GM12801 (cell line): ENCODE results near the gene FEV.

Experiments
- CTCF ChIP-seq: IDR thresholded peaks from one replicate; pipeline ENCODE4 v1.5.1; 2011; ENCODE audit warnings: control low read depth; ENCODE audit not compliant: insufficient read length; ENCODE audit errors: extremely low read depth

FEV gene

DNA sequence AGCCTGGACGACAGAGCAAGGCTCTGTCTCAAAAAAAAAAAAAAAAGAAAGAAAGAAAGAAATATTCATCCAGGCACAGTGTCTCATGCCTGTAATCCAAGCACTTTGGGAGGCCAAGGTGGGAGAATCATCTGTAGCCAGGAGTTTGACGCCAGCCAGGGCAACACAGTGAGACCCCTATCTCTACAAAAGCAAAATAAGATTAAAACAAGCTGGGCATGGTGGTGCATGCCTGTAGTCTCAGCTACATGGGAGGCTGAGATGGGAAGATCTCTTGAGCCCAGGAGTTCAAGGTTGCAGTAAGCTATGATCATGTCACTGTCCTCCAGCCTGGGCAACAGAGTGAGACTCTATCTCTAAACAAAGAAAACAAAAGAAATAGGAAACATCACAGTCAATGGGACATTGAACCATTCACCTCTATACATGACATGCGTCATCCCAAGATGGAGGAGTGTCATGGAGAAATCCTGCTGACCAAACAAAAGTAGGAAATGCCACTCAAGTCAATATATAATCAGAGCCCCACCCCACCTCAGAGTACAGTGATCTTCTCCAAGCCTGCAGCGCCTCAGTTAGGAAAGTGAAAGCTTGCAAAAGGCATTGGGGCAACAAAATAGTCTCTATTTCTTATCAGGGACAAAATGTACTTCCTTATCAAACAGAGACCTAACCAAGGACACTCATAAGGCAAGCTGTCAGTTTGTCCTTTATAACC is 9.8 kb downstream of the FEV start:
- TF ChIP-seq CTCF, result no peak

GRCh38 chr2:218970894-218971293 is 14.1 kb downstream of the FEV start:
- TF ChIP-seq CTCF, result no peak

- TF ChIP-seq CTCF, result no peak
These were observed 20.8 kb downstream of the FEV start for GRCh38 chr2:218964041-218964771.

DNA sequence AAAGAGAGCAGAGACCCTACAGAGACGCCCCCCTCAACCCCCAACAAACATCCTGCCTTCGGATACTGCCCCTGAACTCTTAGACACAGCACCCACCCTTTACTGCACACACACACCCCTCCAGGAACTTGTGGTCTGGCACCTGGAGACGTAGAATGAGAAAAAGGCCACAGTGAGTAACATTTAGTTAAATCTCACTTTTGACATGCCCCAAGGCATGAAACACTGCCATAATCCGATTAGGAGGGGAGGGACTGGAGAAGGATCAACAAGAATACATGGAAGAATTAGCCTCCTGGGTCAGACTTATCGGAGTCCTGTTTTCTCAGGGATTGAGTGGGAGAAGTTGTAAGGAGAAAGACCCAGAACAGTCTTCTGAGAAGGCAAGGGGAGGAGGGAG is 21.4 kb downstream of the FEV start:
- no peak for TF ChIP-seq CTCF

GRCh38 chr2:218962859-218963492 is 22.0 kb downstream of the FEV start:
- TF ChIP-seq CTCF, result no peak

DNA sequence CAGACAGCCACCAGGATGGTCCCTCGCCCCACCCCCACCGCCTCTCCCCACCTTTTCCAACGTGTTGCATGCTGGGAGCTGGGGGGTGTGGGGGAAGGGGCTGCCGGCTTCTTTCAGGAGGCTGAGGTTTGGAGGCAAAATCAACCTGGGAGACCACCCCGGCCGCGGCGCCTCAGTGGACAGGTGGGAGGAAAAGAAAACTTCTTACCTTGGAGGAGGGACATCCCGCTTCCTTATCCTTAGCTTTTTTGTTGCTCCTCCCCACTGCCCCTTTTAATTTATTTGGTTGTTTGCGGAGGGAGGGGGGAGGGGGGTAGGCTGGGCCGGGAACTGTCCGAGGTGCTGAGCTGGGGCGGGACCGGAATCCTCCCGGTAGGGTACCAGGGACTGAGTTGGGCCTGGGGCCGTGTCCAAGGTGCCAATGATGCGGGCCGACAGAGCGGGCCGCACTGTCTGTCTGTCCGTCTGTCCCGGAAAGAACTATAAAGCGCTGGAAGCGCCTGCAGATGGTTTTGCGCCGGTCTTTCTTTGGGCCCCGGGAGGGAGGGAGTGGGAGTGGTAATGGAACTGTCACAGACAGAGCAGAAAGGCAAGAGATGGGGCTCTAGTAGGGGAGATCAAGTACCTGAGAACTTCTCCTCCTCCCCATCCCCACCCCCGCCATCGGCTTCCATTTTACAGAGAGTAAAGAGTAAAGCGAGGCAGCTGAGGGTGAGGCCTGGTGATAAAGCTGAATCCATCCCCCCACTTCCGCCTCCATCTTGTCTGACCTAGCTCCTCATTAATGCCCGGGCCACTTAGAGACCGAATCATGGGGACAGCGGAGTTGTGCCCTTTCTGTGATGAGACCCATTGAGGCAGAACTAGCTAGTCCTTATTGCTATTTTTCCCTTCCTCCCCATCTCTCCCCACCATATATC is 23.1 kb downstream of the FEV start:
- no peak for TF ChIP-seq CTCF

DNA sequence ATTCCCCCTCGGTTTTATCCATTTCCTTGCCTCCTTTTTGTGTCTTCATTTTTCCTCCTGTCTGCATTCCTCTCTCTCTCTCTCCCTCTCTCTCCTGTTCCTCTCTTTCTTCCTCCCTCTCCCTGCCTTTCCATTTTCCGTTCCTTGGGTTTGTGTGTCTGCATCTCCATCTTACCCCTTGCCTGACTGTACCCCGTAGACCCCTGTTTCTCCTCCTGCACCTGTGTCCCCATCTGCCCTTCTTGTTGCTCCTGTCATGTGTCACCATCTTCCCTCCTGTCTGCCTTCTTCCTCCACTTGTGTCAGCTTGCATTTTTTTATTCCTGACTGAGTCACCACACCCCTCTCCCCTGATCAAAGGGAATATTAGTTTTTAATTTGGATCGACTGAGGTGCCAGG is 23.8 kb downstream of the FEV start:
- no peak for TF ChIP-seq CTCF
